GM12875 (cell line): ENCODE results near the gene RAB3IP.
"Not testable (repeated sequence)": the region's sequence is repeated elsewhere in the genome, so short reads cannot be mapped to it uniquely, and the experiment has no call there.

ENCODE experiments used
- H3K4me3 ChIP-seq: one replicate; pipeline ENCODE4 v1.5.1; 2011; ENCODE audit warnings: low read depth, low read length, control low read depth
- TF ChIP-seq, protein P1 (sequence below): IDR thresholded peaks from 2 replicates; pipeline ENCODE4 v1.5.1; 2011; ENCODE audit warnings: low read depth, mild to moderate bottlenecking, control low read depth, inconsistent platforms, low read length, moderate library complexity, borderline replicate concordance; ENCODE audit not compliant: insufficient read depth

RAB3IP gene

DNA sequence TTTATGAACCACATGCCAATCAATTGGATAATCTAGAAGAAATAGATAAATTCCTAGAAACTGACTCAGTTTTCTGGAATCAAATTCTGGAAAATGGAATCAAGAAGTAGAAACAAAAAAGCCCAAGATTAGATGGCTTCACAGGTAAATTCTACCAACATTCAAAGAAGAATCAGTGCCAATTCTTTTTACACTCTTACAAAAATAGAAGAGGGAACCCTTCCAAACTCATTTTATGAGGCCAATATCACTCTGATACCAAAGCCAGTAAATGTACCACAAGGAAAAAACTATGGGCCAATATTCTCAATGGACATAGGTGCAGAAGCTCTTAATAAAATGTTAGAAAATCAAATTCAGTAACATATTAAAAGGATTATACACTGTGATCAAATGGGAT lies 50.7 kb downstream of the RAB3IP start:
- no peak overlapping the region for H3K4me3 ChIP-seq
- TF ChIP-seq, protein P1, sequence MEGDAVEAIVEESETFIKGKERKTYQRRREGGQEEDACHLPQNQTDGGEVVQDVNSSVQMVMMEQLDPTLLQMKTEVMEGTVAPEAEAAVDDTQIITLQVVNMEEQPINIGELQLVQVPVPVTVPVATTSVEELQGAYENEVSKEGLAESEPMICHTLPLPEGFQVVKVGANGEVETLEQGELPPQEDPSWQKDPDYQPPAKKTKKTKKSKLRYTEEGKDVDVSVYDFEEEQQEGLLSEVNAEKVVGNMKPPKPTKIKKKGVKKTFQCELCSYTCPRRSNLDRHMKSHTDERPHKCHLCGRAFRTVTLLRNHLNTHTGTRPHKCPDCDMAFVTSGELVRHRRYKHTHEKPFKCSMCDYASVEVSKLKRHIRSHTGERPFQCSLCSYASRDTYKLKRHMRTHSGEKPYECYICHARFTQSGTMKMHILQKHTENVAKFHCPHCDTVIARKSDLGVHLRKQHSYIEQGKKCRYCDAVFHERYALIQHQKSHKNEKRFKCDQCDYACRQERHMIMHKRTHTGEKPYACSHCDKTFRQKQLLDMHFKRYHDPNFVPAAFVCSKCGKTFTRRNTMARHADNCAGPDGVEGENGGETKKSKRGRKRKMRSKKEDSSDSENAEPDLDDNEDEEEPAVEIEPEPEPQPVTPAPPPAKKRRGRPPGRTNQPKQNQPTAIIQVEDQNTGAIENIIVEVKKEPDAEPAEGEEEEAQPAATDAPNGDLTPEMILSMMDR: no peak

DNA sequence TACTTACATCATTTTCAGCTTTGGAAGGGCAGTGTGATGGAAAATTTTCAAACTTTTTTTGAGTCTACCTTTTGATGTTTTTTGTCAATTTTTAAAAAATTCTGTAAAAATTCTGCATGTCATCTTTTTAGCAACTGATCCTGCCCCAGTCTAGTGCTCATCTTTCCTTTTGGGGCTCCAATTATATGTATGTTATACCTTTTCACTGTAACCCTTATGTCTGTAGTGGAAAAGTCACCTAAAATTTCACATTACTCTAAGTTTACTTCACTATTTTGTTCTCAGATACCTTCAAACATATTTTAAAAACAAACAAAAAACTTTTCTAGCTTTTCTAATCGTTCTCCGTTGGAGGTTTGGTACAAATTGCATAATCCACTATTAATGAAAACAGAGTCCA lies 53.9 kb downstream of the RAB3IP start:
- TF ChIP-seq, protein P1: no peak
- H3K4me3 ChIP-seq: no peak overlapping the region

DNA sequence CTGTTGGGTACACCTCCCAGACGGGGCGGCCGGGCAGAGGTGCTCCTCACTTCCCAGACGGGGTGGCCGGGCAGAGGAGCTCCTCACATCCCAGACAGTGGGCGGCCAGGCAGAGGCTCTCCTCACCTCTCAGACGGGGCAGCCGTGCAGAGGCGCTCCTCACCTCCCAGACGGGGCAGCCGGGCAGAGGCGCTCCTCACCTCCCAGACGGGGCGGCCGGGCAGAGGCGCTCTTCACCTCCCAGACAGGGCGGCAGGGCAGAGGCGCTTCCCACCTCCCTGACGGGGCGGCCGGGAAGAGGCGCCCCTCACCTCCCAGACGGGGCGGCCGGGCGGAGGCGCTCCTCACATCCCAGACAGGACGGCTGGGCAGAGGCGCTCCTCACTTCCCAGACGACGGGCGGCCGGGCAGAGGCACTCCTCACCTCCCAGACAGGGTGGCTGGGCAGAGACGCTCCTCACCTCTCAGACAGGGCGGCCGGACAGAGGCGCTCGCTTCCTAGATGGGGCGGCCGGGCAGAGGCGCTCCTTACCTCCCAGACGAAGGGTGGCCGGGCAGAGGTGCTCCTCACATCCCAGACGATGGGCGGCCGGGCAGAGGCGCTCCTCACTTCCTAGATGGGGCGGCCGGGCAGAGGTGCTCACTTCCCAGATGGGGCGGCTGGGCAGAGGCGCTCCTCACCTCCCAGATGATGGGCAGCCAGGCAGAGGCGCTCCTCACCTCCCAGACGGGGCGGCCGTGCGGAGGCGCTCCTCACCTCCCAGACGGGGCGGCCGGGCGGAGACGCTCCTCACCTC lies 68.6 kb downstream of the RAB3IP start:
- not testable (repeated sequence) for H3K4me3 ChIP-seq

DNA sequence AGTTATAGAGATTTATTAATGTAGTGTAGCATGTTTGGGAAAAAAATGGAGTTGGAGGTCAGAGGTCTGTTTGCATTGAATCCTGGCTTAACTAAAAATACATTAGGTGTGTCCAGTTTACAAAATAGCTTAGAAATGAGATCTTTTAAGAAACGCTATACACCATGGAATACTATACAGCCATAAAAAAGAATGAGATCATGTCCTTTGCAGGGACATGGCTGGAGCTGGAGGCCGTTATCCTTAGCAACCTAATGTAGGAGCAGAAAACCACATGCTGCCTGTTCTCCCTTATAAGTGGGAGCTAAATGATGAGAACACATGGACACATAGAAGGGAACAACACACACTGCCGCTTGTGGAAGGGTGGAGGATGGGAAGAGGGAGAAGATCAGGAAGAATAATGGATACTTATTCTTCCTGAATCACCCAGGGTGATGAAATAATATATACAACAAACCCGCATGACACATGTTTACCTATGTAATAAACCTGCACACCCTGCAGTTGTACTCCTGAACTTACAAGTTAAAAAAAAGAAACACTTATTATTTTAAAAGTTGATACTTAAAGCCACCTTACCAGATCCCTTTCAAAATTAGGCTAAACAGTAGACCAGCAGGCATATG lies 72.3 kb downstream of the RAB3IP start:
- no peak overlapping the region for H3K4me3 ChIP-seq
- TF ChIP-seq, protein P1: no peak

DNA sequence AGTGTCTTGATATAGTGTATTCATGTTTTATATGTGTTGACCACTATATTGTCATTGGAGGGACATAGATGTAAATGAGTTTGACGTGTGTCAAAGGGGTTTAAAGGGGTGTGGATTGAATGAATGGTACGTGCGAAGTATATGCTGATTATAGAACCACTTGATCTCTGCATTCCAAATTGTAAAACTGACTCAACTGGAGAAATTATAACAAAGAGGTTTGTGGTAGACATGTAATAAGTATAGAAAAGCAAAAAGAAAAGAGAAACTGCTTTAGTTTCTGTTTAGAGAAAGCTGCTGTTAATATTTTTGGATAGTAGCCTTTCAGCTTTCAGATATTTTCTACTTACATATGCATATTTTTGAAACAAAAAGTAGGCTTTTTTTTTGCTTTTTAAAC lies 77.4 kb downstream of the RAB3IP start:
- TF ChIP-seq, protein P1: no peak
- H3K4me3 ChIP-seq: no peak overlapping the region

DNA sequence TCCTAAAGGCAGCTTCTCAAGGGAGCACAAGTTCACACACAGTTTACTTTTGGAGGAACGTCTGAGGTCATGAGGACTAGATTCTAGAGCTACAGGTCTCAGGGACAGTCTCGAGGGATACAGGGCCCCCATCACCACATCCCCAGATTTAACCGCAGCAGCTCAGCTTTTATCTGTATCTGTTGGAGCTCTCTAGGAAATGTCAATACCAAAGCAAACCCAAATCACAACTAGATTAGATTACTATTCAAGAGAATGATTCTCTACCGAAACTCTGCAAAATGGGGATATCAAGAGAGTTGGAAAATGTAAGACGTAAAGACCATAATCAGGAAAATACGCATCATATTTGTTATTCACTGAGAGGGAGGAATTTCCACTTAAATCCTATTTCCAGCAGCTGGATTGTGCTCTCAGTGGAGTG lies 82.4 kb downstream of the RAB3IP start:
- TF ChIP-seq, protein P1: no peak
- H3K4me3 ChIP-seq: no peak overlapping the region

DNA sequence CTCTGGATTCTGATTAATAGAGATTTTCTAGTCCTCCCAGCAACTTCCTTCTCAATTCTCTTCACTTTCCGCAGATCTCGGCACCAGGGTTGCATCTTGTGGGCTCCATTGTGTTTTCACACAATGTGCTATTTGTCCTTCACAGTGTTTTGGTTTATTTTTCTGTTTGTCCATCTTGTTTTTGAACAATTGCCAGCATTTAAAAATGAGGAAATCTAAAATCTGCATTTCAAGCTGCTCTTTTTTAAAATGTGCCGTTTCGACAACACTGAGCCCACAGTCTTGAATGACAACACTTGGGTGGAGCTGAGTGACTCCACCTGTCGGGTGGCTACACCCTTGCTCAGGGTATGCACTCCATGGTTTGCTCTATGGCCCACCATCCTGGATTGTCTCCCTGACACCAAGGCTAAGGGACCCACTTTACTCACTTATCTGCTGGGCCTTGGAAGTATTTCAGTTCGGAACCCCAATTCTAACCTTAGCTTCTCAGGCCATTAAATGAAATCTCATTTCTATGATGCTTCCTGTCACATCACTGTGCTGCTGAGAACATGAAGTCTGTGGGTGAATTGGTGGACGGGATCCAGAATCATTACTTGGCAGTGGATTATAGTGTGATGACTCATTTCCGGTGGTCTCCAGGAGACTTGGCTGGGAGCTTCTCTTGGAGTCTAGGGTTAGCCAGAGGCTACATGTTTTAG lies 82.9 kb downstream of the RAB3IP start:
- TF ChIP-seq, protein P1: no peak
- no peak overlapping the region for H3K4me3 ChIP-seq
